Muscle of back (tissue), 11 donors: ENCODE results near the gene TRIM8. TPM values are rescaled to one million over a fixed set of nuclear protein-coding genes. Genes with fewer than 3 reads are reported as not detected.
A peak's percentile ranks its signal among the peaks of the same experiment; 100 is the strongest.

ENCODE experiments used
- DNase-seq, 3 donors: peaks; one replicate each; pipeline versions ENCODE4 v3.0.0 to v3.0.0-alpha.2; 2013
- polyA plus RNA-seq, 10 donors: library from polyadenylated mRNA; unstranded; fragments of 120-200 nt; gene quantifications; one replicate each; pipeline ENCODE4 v1.2.1, GENCODE V29; 2013; ENCODE audit not compliant: insufficient read length in 10 of 10

TRIM8 gene
- polyA plus RNA-seq, 10 donors, result 67.0 to 87.1 (median 74.8) TPM

DNA sequence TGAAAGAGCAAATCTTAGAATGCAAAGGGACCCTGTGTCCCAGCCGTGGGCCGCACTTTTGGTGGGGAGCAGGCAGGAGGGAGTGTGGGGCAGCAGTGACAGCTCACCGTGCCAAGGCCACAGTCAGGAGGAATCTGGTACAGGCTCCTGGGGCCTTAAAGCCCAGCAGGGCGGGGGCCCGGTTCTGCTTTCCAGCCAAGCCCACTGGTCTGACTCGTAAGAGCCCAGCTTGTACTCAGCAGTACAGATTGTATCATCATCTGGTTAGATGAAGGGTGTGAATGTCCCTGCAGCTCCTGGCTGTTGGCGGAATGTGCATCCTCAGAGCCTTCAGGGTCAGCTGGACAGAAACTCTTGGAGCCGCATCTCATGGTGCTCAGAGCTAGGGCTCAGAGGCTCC is 30.5 kb upstream of the TRIM8 start:
- no peak for DNase-seq

DNA sequence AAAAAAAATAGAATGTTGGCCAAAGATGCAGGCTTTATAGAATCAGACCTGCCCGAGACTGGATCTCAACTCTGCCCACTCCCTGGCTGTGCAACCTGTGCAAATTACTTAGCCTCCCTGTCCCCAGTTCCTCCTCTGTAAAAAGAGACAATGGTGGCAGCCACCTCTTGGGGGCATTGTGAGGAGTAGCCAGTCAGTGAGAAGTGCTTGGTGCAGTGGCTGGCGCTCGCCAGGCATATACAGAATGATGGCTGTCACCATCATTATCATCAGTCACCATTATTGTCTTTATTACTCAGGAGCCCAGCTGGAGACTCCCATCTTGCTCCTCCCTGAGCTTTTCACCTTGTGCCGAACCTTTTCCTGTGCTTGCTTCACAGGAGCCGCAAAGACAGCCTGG is 29.4 kb upstream of the TRIM8 start:
- no peak for DNase-seq

GRCh38 chr10:102615361-102615760 is 28.9 kb upstream of the TRIM8 start:
- DNase-seq, result no peak

DNA sequence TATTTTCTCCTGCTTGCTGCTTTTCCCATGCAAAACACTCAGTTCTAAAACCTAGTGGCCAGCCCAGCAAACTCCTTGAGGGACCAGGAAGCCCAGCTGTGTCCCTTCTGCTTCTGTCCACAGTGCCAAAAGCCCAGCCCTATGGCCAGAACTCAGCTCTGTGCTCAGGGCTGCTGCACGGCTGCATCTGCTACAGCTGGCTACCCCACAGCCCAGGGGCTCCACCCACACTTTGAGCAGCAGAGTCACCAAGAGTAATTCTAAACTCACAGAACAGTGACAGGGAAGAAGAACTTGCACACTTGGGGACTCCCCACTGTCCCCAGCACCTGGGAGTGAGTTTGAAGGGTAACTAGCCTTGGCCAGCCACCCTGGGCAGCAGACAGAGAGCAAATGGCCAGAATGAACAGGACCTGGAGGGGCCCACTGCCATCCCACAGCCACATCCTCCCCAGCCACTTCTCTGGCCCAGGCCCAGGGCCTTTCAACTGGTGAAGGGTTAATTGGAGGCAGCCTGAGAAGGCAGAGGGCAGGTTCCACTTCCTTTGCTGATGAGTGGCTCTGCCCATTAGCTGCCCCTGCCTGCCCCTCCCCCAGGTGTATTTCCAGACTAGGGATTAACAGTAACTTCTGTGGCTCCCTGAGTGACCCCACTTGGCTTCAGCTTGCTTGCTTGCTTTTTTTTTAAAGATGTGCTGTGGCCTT is 28.1 kb upstream of the TRIM8 start:
- DNase-seq, result peak; percentile 78 to 94 (median 90)

- DNase-seq, result no peak
These were observed 27.2 kb upstream of the TRIM8 start for GRCh38 chr10:102617041-102617440.

GRCh38 chr10:102617816-102618215 is 26.5 kb upstream of the TRIM8 start:
- DNase-seq, result no peak

DNA sequence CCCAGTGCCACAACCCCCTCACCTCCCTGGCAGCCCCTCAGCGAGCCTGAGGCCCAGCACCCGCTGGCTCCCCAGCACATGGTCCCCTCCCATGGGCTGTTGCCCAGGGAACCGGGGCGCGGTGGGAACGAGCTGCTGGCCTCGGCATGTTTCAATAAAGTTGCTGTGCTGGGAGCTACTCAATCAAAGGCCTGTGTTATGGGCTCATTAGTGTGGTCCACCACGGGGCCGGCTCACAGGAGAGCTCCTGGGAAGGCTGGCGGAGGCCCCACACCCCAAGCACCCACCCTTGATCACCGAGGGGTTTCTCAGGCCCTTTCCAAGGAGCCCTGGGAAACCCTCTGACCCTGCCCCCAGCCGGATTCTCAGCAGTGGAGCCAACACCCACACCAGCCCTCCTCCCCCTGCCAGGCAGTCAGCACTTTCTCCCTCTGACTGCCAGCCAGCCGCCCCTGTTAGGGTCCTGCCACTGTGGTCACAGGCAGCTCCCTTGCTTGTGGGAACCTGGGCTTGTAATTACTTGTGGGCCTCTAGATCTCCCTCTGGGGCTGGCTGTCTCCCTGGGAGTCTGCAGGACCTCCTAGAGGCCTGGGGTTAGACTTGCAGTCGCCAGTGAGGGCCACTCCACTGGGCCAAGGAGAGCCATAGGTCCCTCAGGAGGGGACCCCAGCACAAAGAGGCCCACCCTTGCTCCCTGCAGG is 24.8 kb upstream of the TRIM8 start:
- no peak for DNase-seq

GRCh38 chr10:102620138-102620590 is 24.1 kb upstream of the TRIM8 start:
- no peak for DNase-seq

DNA sequence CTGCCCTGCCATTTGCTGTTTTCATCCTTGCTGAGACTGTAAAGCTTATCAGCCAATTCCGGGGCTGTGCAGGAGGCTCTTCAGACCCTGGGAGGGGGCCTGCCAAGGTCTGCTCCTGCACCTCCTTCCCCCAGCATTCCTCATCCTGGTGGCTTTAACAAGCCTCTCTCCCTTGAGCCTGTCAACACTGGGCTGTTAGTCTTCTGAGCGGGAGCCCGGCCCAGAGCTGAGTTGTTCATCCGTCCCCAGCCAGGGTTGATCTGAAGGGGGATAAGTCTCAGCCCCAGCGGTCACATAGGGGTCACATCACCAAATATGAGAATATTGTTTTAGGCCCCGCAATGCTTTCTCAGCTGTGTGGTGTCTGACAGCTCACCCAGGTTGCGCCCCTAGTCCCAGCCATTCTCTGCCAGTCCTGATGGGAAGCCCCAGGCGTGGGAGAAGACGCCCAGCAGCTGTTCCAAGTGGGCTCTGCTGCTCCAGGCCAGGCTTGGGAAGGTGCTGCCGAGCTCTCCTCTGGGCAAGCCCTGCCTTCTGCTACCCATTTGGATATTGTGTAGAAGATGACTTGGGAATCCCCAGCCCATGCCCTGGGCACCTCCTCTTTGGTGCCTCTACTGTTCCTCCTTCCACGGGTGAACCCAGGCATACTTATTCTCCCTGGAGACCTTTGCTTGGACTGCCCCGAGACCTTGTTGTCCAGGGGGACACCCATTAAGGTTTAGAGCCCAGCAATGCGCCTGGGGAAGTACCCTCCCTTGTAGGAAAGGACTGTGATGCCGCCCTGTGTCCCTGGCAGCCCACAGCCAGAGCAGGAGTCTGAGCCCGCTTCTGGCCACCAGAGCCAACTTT is 23.5 kb upstream of the TRIM8 start:
- peak in 1 of 3 donors; percentile 65 for DNase-seq

- no peak for DNase-seq
These were observed 22.6 kb upstream of the TRIM8 start for GRCh38 chr10:102621443-102622325.

GRCh38 chr10:102624094-102624493 is 20.2 kb upstream of the TRIM8 start:
- no peak for DNase-seq

DNA sequence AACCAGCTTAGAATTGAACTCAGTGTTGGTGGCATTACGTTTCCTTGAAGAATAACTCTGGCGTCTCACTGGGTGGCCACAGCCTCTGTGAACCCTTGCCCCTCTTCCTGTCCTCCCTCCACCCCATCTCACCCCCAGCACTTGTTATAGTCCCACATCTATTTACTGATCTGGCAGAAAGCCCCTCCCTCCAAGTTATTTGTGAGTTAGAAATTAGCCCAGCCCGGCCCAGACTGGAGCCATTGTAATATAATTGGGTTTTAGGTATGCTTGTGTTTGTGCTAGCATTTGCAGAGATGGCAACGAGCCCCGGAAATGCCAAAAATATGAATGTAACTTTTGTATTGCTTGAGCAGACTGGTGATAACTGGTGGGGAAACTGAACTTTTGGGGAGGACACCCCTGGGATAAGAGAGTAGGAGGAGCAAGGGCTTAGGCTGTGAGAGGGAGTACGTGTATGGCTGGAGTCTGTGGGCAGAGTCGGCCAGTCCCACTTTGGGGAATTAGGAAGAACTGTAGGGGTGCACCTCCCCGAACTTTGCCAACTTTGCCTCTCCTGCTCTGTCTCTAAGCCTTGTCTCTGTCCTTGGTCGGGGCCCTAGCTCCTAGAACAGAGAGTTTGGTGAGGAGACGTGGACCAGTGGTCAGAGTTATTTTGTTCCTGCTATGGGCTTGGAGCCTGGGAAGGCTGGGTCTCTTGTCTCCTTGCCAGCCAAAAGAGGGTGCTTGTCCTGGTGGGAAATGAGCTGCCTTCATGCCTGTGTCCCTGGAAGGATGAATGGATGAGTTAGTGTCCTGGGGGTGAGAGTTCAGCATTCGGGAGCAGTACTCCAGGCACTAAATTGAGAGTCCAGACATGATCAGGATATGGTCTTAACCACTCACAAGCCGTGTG is 19.3 kb upstream of the TRIM8 start:
- no peak for DNase-seq

DNA sequence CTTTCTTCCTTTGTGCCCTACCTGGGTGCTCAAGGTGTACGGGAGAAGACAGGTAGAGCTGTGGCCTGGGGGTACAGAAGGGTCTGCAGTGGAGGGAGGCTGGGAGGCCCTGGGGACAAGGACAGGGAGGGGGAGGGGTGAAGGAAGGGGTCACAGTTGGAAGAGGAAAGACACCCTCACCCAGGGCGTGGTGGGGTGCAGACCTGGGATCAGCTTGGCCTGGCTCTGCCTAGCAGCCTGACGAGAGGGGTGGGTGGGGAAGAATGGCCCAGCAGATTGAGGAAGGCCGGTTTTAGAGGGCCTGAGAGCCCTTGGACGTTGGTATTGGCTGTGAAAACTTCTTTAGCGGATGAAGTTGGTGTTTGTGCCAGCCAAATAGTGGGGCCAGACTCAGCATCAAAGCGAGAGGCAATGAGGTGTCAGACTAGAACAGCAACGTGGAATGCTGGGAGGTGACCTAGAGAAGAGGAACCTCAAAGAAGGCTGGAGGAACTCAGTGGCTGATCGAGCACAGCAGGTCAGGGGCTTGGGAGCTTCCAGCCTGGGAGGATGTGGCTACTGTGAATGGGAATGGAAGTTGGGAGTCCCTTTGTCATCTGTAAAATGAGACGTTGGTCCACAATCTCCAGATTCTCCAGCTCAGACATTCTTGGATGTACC is 18.1 kb upstream of the TRIM8 start:
- no peak for DNase-seq

- DNase-seq, result no peak
These were observed 17.0 kb upstream of the TRIM8 start for GRCh38 chr10:102627291-102627735.

- peak in 1 of 3 donors; percentile 73 for DNase-seq
These were observed 16.5 kb upstream of the TRIM8 start for GRCh38 chr10:102627736-102628293.

DNA sequence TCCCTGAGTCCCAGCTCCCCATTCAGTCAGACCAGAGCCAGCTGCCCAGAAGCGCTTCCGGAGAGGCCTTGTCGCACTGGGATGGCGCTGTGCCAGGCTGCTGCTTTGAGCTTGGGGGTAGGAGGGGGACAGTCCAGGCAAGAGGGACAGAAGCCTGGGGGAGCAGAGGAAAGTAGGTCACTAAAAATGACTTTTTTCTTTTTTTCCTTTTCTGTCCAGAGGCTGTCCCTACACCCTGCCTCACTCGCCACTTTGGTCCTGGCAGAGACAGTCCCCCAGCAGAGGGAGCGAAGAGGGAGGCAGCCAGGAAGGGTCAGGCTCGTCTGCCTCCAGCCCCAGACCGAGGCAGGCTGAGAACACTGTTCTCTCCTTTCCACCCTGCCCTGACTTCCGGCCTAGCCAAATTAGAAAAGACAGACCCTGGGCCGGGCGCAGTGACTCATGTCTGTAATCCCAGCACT is 15.8 kb upstream of the TRIM8 start:
- DNase-seq, result peak in 1 of 3 donors; percentile 69

- DNase-seq, result peak in 2 of 3 donors; percentile 60 to 78
These were observed 14.3 kb upstream of the TRIM8 start for GRCh38 chr10:102629661-102630614.

DNA sequence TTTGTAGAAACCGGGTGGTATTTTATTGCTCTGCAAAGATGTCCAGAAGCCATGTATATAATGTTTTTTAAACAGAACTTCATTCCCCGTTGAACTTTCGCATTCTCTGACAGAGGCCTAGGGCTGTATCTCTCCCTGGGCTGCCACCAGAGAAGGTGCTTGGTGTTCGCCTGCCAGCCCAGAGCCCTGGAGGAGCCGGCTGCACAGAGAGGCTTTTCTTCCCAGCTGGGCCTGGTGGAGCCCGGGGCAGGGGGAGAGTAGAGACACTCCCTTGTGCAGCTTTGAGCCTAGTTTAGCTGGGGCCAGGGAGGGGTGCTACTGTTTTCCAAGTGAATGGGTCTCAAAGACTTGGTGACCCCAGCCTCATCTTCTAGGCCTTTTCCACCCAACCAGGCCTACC is 13.6 kb upstream of the TRIM8 start:
- DNase-seq, result no peak
